ENCODE data around the gene SSTR1. TPM values are rescaled to one million over a fixed set of nuclear protein-coding genes. Genes with fewer than 3 reads are reported as not detected.

The SSTR1 gene
- total RNA-seq, 2 experiments from 2014 or later, result not detected

DNA sequence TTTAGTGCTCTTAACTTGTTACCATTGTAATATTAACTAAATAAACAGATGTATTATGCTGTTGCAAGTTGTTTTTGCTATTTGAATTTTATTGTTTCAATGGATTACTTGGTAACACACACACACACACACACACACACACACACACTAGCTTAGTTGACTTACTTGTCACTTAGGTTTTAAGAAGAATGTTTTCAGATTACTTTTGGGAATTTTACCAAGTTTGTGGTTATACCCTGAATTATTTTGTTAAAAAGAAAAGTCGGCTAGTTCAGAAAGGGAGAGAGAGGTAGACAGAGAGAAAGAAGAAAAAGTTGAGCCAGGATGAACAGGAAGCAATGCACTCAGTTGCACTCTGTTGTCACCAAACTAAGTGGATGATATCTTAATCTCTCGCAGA is 5.3 kb downstream of the SSTR1 start:
- H3K9me3 ChIP-seq (ENCODE audit: low read length), result no peaks in the 10 kb centered on the region
- ChIA-PET POLR2A (no interaction called here), CTCF (ENCODE audit: unreplicated experiment) (no interaction called here)
- no peak overlapping the region for H3K4me3 ChIP-seq (ENCODE audit: low read depth, low read length, poor library complexity, severe bottlenecking)
- no peak overlapping the region for H3K27ac ChIP-seq (ENCODE audit: low read depth, low read length, poor library complexity, severe bottlenecking)
- H3K4me1 ChIP-seq (ENCODE audit: insufficient read depth, low read length, poor library complexity, severe bottlenecking), result peaks cover 7% of the 10 kb centered on the region
- no peaks in the 10 kb centered on the region for H3K79me2 ChIP-seq (ENCODE audit: insufficient read depth, low read depth, low read length)
- no peak for DNase-seq (ENCODE audit: low spot score)
- H3K36me3 ChIP-seq (ENCODE audit: insufficient read depth, low read length), result no peaks in the 10 kb centered on the region
- TF ChIP-seq EZH2phosphoT487 (IDR thresholded peaks at IDR 0.05; ENCODE audit: borderline replicate concordance, low read depth, low read length) (no peak), CTCF (conservative IDR thresholded peaks at IDR 0.05; ENCODE audit: low read length) (no peak)
- peak overlapping the region; percentile 55; the same call in 1 of the 2 replicates for H2AFZ ChIP-seq (ENCODE audit: low read length)
- intact Hi-C loops (cut with micrococcal nuclease; ENCODE audit: unreplicated experiment), result no loop called here
- H3K9me2 ChIP-seq (ENCODE audit: insufficient read depth, low read length), result no peaks in the 10 kb centered on the region
- BruUV-seq (replicated peaks), result no TSS peak
- no peak overlapping the region for H3K4me2 ChIP-seq (ENCODE audit: low read length)
- H4K20me1 ChIP-seq (ENCODE audit: insufficient read depth, low read length), result no peaks in the 10 kb centered on the region

- CTCF ChIA-PET (ENCODE audit: unreplicated experiment), result no interaction called here
Measured at GRCh38 chr14:38217553-38217952, 9.8 kb downstream of the SSTR1 start.

More at GRCh38 chr14:38217553-38217952, 9.8 kb downstream of the SSTR1 start:
- no peak overlapping the region for H3K27ac ChIP-seq (ENCODE audit: low read depth, low read length, poor library complexity, severe bottlenecking)
- POLR2A ChIA-PET, result no interaction called here
- no peak for DNase-seq (ENCODE audit: low spot score)
- H3K79me2 ChIP-seq (ENCODE audit: insufficient read depth, low read depth, low read length), result no peaks in the 10 kb centered on the region
- no peaks in the 10 kb centered on the region for H3K9me2 ChIP-seq (ENCODE audit: insufficient read depth, low read length)
- H4K20me1 ChIP-seq (ENCODE audit: insufficient read depth, low read length), result no peaks in the 10 kb centered on the region
- no peaks in the 10 kb centered on the region for H3K4me1 ChIP-seq (ENCODE audit: insufficient read depth, low read length, poor library complexity, severe bottlenecking)
- no peaks in the 10 kb centered on the region for H3K36me3 ChIP-seq (ENCODE audit: insufficient read depth, low read length)
- no TSS peak for BruUV-seq (replicated peaks)
- intact Hi-C loops (cut with micrococcal nuclease; ENCODE audit: unreplicated experiment), result no loop called here
- peak overlapping the region; percentile 85 for H2AFZ ChIP-seq (ENCODE audit: low read length)
- H3K4me3 ChIP-seq (ENCODE audit: low read depth, low read length, poor library complexity, severe bottlenecking), result no peak overlapping the region
- H3K4me2 ChIP-seq (ENCODE audit: low read length), result no peak overlapping the region
- H3K9me3 ChIP-seq (ENCODE audit: low read length), result no peaks in the 10 kb centered on the region
- TF ChIP-seq EZH2phosphoT487 (IDR thresholded peaks at IDR 0.05; ENCODE audit: borderline replicate concordance, low read depth, low read length) (no peak), CTCF (conservative IDR thresholded peaks at IDR 0.05; ENCODE audit: low read length) (no peak)

Data from OCI-LY7 (cell line).